ENCODE results near the gene MMP1. TPM values are rescaled to one million over a fixed set of nuclear protein-coding genes. Genes with fewer than 3 reads are reported as not detected.

MMP1 gene
- polyA plus RNA-seq (2013, experiment 1 of 4) = 0.20 TPM
- not detected for polyA plus RNA-seq (2013, experiment 2 of 4)
- 0.64 TPM for polyA plus RNA-seq (2013, experiment 3 of 4)
- polyA plus RNA-seq (2013, experiment 4 of 4) = 0.65 TPM

- H3K4me1 ChIP-seq (ENCODE audit: control insufficient read depth, insufficient read depth, low read length) = no peaks in the 10 kb centered on the region
- no peaks in the 10 kb centered on the region for H3K27me3 ChIP-seq (ENCODE audit: control insufficient read depth, insufficient read depth, low read length, poor library complexity, severe bottlenecking)
- no peaks in the 10 kb centered on the region for H3K36me3 ChIP-seq (ENCODE audit: control insufficient read depth, insufficient read depth, low read length)
- no peak within 1 kb of the TSS for H3K4me3 ChIP-seq (ENCODE audit: insufficient read depth, low read depth, low read length)
- no peak within 1 kb of the TSS for H3K27ac ChIP-seq (ENCODE audit: insufficient read depth, low read depth, low read length, poor library complexity, severe bottlenecking)
- WGBS, 2 experiments = 95 to 97% methylated on average over 7 of the region's 7 CpGs
- no peaks in the 10 kb centered on the region for H3K9me3 ChIP-seq (ENCODE audit: control insufficient read depth, low read length)
Observed at GRCh38 chr11:102798012-102798746, at the start of gene MMP1. MMP1 (minus strand) TSS chr11:102798160; CDS start chr11:102798092, 68 bp downstream.

- Histone ChIP-seq H3K36me3 (ENCODE audit: control insufficient read depth, insufficient read depth, low read length) (no peaks in the 10 kb centered on the region), H3K4me3 (ENCODE audit: insufficient read depth, low read depth, low read length) (no peak overlapping the region), H3K4me1 (ENCODE audit: control insufficient read depth, insufficient read depth, low read length) (no peaks in the 10 kb centered on the region), H3K9me3 (ENCODE audit: control insufficient read depth, low read length) (no peaks in the 10 kb centered on the region), H3K27ac (ENCODE audit: insufficient read depth, low read depth, low read length, poor library complexity, severe bottlenecking) (no peak overlapping the region), H3K27me3 (ENCODE audit: control insufficient read depth, insufficient read depth, low read length, poor library complexity, severe bottlenecking) (no peaks in the 10 kb centered on the region)
- WGBS, 2 experiments = 82 to 87% methylated on average over 3 of the region's 3 CpGs
Observed at GRCh38 chr11:102846292-102846691, 48.3 kb upstream of the MMP1 start.

DNA sequence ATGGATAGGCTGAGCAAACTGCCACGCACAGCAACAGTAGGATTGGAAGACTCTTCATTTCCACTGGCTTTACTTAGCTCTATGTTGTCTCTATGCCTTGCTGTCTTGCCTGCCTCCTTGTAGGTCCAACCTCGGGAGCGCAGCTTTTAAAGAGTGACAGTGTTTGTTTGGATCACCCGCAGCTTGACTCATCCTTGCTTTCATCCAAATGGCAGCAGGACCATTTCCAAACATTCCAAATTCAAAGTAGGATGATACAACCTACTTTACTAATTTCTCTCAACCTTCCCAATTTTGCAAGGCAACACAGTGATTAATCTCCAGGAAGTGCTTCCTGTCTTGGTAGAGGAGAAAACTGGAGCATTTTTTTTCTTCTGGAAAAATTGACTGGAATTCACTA is 45.5 kb upstream of the MMP1 start, which contains the start of gene MMP3:
MMP3 (minus strand) TSS at position 121 of the 400 bp plus-strand sequence; CDS start at position 58, 63 bp downstream.
- no peaks in the 10 kb centered on the region for H3K9me3 ChIP-seq (ENCODE audit: control insufficient read depth, low read length)
- no peaks in the 10 kb centered on the region for H3K27me3 ChIP-seq (ENCODE audit: control insufficient read depth, insufficient read depth, low read length, poor library complexity, severe bottlenecking)
- no peak within 1 kb of the TSS for H3K4me3 ChIP-seq (ENCODE audit: insufficient read depth, low read depth, low read length)
- H3K4me1 ChIP-seq (ENCODE audit: control insufficient read depth, insufficient read depth, low read length) = no peaks in the 10 kb centered on the region
- no peaks in the 10 kb centered on the region for H3K36me3 ChIP-seq (ENCODE audit: control insufficient read depth, insufficient read depth, low read length)
- no peak within 1 kb of the TSS for H3K27ac ChIP-seq (ENCODE audit: insufficient read depth, low read depth, low read length, poor library complexity, severe bottlenecking)
- WGBS, 2 experiments = 93% methylated on average over 4 of the region's 4 CpGs

DNA sequence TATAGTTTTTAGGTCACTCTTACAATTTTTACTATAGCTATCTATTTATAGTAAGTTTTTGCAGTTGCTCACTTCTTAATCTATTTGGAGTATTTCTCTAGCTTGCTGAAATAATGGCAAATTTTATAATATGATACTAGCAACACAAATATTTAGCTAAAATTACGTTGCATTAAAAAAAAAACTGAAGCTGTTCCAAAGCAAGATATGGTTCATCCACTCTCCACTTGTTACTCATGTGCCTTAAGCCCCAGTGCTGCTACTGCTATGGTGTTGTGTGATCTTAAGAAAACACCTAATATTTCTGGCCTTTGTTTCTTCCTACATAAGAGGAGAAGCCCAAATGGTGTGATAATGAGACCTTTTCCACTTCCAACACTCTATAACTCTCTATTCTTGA is 45.0 kb upstream of the MMP1 start:
- H3K36me3 ChIP-seq (ENCODE audit: control insufficient read depth, insufficient read depth, low read length) = no peaks in the 10 kb centered on the region
- no peaks in the 10 kb centered on the region for H3K4me1 ChIP-seq (ENCODE audit: control insufficient read depth, insufficient read depth, low read length)
- no peaks in the 10 kb centered on the region for H3K9me3 ChIP-seq (ENCODE audit: control insufficient read depth, low read length)
- H3K4me3 ChIP-seq (ENCODE audit: insufficient read depth, low read depth, low read length) = no peak overlapping the region
- no peaks in the 10 kb centered on the region for H3K27me3 ChIP-seq (ENCODE audit: control insufficient read depth, insufficient read depth, low read length, poor library complexity, severe bottlenecking)
- H3K27ac ChIP-seq (ENCODE audit: insufficient read depth, low read depth, low read length, poor library complexity, severe bottlenecking) = no peak overlapping the region
- 75 to 93% methylated on average over 1 of the region's 1 CpG for WGBS, 2 experiments

- H3K36me3 ChIP-seq (ENCODE audit: control insufficient read depth, insufficient read depth, low read length) = no peaks in the 10 kb centered on the region
- no peak overlapping the region for H3K4me3 ChIP-seq (ENCODE audit: insufficient read depth, low read depth, low read length)
- H3K27ac ChIP-seq (ENCODE audit: insufficient read depth, low read depth, low read length, poor library complexity, severe bottlenecking) = no peak overlapping the region
- H3K9me3 ChIP-seq (ENCODE audit: control insufficient read depth, low read length) = no peaks in the 10 kb centered on the region
- peaks cover 14% of the 10 kb centered on the region for H3K4me1 ChIP-seq (ENCODE audit: control insufficient read depth, insufficient read depth, low read length)
- H3K27me3 ChIP-seq (ENCODE audit: control insufficient read depth, insufficient read depth, low read length, poor library complexity, severe bottlenecking) = no peaks in the 10 kb centered on the region
- 83 to 93% methylated on average over 4 to 5 of the region's 5 CpGs for WGBS, 2 experiments
Observed at GRCh38 chr11:102840018-102840417, 42.1 kb upstream of the MMP1 start.

DNA sequence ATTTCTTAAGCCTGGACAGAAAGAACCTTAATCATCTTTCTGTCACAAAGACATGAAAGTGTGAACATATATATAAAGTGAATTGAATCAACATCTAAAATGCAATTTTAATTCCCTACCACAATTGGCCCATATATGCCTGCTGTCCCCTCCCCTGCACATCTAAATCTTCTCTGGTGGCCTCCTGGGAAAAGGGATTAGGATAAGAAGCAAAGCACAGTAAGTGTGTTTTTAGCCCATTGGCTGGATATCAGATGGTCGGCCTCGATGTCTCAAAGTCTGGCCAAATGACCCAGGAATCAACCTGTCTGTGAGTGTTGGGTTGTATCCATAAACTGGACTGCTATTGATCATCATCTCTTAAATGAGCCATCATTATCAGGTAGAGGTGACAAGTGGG is 39.7 kb upstream of the MMP1 start:
- WGBS, 2 experiments = 89 to 95% methylated on average over 2 of the region's 2 CpGs
- Histone ChIP-seq H3K27ac (ENCODE audit: insufficient read depth, low read depth, low read length, poor library complexity, severe bottlenecking) (no peak overlapping the region), H3K4me3 (ENCODE audit: insufficient read depth, low read depth, low read length) (no peak overlapping the region), H3K4me1 (ENCODE audit: control insufficient read depth, insufficient read depth, low read length) (peaks cover 14% of the 10 kb centered on the region), H3K27me3 (ENCODE audit: control insufficient read depth, insufficient read depth, low read length, poor library complexity, severe bottlenecking) (no peaks in the 10 kb centered on the region), H3K9me3 (ENCODE audit: control insufficient read depth, low read length) (no peaks in the 10 kb centered on the region), H3K36me3 (ENCODE audit: control insufficient read depth, insufficient read depth, low read length) (no peaks in the 10 kb centered on the region)

GRCh38 chr11:102837156-102837555 is 39.2 kb upstream of the MMP1 start:
- Histone ChIP-seq H3K36me3 (ENCODE audit: control insufficient read depth, insufficient read depth, low read length) (no peaks in the 10 kb centered on the region), H3K4me1 (ENCODE audit: control insufficient read depth, insufficient read depth, low read length) (peaks cover 14% of the 10 kb centered on the region), H3K27ac (ENCODE audit: insufficient read depth, low read depth, low read length, poor library complexity, severe bottlenecking) (no peak overlapping the region), H3K9me3 (ENCODE audit: control insufficient read depth, low read length) (no peaks in the 10 kb centered on the region), H3K27me3 (ENCODE audit: control insufficient read depth, insufficient read depth, low read length, poor library complexity, severe bottlenecking) (no peaks in the 10 kb centered on the region), H3K4me3 (ENCODE audit: insufficient read depth, low read depth, low read length) (no peak overlapping the region)
- 92 to 100% methylated on average over 1 to 2 of the region's 2 CpGs for WGBS, 2 experiments

DNA sequence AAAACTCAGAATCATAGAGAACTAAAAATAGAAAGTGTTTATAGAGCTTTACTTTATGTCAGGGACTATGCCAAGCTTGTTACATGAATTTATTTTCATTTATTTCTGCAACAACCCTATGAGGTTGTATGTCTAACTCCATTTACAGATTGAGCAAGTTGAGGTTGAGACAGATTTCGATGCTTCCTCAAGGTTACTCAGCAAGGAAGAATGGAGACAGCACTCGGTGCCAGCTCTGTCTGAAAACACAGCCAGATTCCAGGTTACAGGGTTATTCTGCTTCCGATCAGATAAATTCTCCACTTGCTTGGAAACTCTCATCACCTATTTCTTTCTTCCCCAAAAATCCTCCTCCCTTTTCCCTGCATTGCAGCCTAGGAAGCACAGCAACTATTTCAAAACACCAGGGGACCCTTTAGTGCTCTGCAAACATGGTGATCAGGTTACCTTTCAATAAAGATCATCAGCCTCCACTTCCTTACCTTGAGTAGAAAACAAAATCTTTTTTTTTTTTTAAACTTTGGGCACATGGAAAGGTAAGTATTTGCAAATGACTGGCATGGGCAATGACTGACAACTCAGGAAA is 38.4 kb upstream of the MMP1 start:
- no peaks in the 10 kb centered on the region for H3K36me3 ChIP-seq (ENCODE audit: control insufficient read depth, insufficient read depth, low read length)
- peaks cover 14% of the 10 kb centered on the region for H3K4me1 ChIP-seq (ENCODE audit: control insufficient read depth, insufficient read depth, low read length)
- no peaks in the 10 kb centered on the region for H3K9me3 ChIP-seq (ENCODE audit: control insufficient read depth, low read length)
- WGBS, 2 experiments = 71 to 77% methylated on average over 3 of the region's 3 CpGs
- H3K27ac ChIP-seq (ENCODE audit: insufficient read depth, low read depth, low read length, poor library complexity, severe bottlenecking) = no peak overlapping the region
- no peak overlapping the region for H3K4me3 ChIP-seq (ENCODE audit: insufficient read depth, low read depth, low read length)
- H3K27me3 ChIP-seq (ENCODE audit: control insufficient read depth, insufficient read depth, low read length, poor library complexity, severe bottlenecking) = no peaks in the 10 kb centered on the region

- H3K36me3 ChIP-seq (ENCODE audit: control insufficient read depth, insufficient read depth, low read length) = no peaks in the 10 kb centered on the region
- H3K27ac ChIP-seq (ENCODE audit: insufficient read depth, low read depth, low read length, poor library complexity, severe bottlenecking) = no peak overlapping the region
- H3K4me1 ChIP-seq (ENCODE audit: control insufficient read depth, insufficient read depth, low read length) = peaks cover 14% of the 10 kb centered on the region
- H3K27me3 ChIP-seq (ENCODE audit: control insufficient read depth, insufficient read depth, low read length, poor library complexity, severe bottlenecking) = no peaks in the 10 kb centered on the region
- WGBS, 2 experiments = 91 to 94% methylated on average over 2 of the region's 2 CpGs
- H3K4me3 ChIP-seq (ENCODE audit: insufficient read depth, low read depth, low read length) = no peak overlapping the region
- no peaks in the 10 kb centered on the region for H3K9me3 ChIP-seq (ENCODE audit: control insufficient read depth, low read length)
Observed at GRCh38 chr11:102833731-102834130, 35.8 kb upstream of the MMP1 start.

DNA sequence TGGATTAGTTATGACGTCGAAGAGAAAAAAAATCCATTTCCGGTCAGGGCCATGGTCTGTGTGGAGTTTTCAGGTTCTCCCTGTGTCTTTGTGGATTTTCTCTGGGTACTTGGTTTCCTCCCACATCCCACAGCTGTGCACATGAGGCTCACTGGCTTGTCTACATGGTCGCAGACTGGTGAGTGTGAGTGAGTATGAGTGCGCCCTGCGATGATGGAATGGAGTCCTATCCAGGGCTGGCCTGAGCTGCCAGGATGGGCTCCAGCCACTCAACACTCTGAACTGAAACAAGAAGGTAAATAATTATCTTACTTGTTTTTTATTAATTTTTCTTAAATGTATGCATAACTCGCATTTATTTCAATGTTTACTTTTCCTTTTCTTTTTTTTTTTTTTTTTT is 34.7 kb upstream of the MMP1 start:
- WGBS, 2 experiments = 91 to 98% methylated on average over 4 to 7 of the region's 7 CpGs
- Histone ChIP-seq H3K27ac (ENCODE audit: insufficient read depth, low read depth, low read length, poor library complexity, severe bottlenecking) (no peak overlapping the region), H3K36me3 (ENCODE audit: control insufficient read depth, insufficient read depth, low read length) (no peaks in the 10 kb centered on the region), H3K27me3 (ENCODE audit: control insufficient read depth, insufficient read depth, low read length, poor library complexity, severe bottlenecking) (no peaks in the 10 kb centered on the region), H3K4me3 (ENCODE audit: insufficient read depth, low read depth, low read length) (no peak overlapping the region), H3K9me3 (ENCODE audit: control insufficient read depth, low read length) (no peaks in the 10 kb centered on the region), H3K4me1 (ENCODE audit: control insufficient read depth, insufficient read depth, low read length) (peaks cover 14% of the 10 kb centered on the region)

All from ectodermal cell (in vitro differentiated cells).